Measurements from ENCODE around the gene MS4A1.
"Not testable (repeated sequence)": the region's sequence is repeated elsewhere in the genome, so short reads cannot be mapped to it uniquely, and the experiment has no call there.

Gene MS4A1

DNA sequence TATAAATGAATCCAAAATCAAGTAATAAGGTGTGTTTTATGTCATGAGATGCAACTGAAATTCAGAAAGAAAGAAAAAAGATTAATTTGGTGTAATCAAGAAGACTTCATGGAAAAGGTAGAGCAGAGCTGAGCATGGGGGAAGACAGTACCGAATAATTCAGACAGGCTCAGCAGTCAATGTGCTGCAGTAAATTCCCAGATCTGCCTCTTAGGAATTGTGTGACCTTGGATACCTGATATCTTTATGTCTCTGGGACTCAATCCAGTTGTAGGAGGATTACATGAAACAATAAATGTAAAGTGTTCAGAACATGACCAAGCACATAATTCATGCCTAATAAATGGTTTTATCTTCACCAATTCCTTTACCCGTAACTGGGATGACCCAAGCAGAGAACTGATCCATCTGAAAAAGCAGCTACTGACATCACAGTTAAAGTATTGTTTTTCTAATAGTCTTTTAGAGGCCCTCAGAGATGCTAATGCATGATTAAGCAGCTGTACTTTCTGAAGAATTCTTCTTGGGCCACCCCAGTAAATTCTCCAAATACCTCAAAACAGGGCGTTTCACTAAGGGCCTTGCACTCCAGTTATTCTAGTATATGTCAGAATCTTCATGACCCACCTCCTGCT is 44.7 kb downstream of the MS4A1 start:
- Histone ChIP-seq H3K4me3 (no peak overlapping the region), H3K27ac (no peak overlapping the region)

GRCh38 chr11:60502221-60502775 is 46.7 kb downstream of the MS4A1 start:
- no peak overlapping the region for H3K4me3 ChIP-seq
- H3K27ac ChIP-seq = no peak overlapping the region

- H3K4me3 ChIP-seq = no peak overlapping the region
Measured at GRCh38 chr11:60504219-60504905, 48.7 kb downstream of the MS4A1 start.

GRCh38 chr11:60509609-60510008 is 54.0 kb downstream of the MS4A1 start:
- H3K4me3 ChIP-seq, H3K27ac ChIP-seq: not testable (repeated sequence)

More at GRCh38 chr11:60504219-60504905, 48.7 kb downstream of the MS4A1 start:
- no peak overlapping the region for H3K27ac ChIP-seq

DNA sequence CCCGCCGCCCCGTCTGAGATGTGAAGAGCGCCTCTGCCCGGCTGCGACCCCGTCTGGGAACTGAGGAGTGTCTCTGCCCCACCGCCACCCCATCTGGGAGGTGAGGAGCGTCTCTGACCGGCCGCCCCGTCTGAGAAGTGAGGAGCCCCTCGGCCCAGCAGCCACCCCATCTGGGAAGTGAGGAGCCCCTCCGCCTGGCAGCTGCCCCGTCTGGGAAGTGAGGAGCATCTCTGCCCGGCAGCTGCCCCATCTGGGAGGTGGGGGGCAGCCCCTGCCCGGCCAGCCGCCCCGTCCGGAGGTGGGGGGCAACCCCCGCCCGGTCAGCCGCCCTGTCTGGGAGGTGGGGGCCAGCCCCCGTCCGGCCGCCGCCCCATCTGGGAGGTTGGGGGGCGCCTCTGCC is 54.6 kb downstream of the MS4A1 start:
- H3K27ac ChIP-seq, H3K4me3 ChIP-seq: not testable (repeated sequence)

DNA sequence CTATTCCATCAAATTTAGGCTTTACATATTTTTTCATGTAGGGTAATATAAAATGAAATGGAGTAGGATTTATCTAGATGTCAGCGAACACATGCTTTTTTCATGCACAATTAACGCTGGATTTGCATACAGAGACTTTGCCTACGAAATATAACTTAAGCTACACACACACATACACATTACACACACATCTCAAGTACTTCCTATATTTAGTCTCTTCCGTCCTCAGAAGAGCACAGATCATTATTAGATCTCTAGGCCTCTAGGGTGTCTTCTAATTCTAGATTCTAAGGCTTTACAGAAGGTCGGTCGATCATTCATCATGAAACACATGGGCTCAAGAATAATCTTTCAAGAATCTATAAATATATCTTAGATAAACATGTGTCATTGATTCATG is 55.7 kb downstream of the MS4A1 start:
- H3K4me3 ChIP-seq = no peak overlapping the region
- H3K27ac ChIP-seq = no peak overlapping the region

DNA sequence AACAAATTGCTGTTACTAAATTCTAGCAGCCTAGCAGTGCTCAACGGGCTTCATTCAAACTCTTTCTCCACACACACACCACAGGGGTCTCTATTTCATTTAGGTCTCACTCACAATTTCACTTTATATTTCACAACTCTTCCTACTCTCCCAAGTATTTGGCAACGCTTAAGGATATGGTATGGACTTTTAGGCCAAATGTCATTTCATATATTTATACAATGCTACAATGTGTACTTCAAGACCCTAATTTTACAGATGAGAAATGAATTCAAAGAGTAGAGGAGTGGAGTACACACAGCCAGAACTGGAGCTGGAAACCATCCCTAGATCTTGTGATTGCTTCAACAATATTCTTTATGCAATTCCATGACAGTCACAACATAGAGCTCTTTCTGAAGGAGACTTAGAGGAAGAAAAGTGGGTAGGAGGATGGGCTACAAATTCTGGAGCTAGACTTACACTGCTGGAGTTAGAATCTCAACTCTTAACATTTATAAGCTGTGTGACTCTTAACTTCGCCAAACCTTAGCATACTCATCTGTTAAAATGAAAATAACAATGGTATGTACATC is 57.1 kb downstream of the MS4A1 start:
- no peak overlapping the region for H3K4me3 ChIP-seq
- H3K27ac ChIP-seq = no peak overlapping the region

DNA sequence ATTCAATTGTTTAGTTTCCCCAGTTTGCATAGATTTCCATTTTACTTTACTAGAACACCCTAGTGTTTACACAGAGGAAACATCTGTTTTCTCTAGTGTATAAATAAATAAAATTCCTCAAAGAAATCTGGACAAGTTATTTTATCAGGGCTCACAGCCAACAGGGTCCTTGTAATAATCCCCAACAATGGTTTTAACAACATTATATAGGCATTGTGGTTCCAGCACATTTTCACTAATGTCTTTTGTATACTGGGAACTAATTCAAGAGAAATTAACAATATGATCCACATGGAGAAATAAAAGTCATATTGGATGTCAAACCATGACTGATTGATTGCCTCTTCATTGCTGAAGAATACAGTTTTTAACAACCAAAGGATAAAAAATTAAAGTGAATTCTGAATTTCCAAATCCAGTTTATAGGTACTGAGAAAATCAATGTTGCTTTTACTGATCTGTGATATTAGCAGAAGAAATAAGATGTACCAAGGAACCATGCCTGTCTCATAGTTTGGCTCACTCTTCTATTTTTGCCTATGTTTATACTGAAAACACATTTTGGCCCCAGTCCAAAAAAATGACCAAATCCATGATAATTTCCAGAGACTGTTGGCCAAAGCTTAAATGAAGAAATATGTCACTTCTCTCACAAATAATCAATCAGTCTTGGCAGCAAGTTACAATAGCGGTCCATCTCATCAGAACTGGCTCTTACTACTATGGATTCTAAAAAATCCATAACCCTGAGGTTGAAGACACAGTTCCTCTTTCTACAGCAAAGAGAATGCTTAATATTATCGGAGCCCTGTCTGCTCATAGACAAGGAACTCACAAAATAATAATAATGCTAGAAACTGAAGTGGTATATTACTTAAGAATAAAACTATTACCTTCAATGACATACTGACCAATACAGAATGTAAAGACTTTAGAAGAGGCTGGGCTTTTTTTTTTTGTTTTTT is 58.1 kb downstream of the MS4A1 start:
- H3K4me3 ChIP-seq = no peak overlapping the region
- H3K27ac ChIP-seq = no peak overlapping the region

GRCh38 chr11:60515144-60515855 is 59.7 kb downstream of the MS4A1 start, which contains the start of gene MS4A13:
MS4A13 (plus strand) TSS chr11:60515392; CDS start chr11:60518084, 2,692 bp downstream.
- no peak within 1 kb of the TSS for H3K27ac ChIP-seq
- H3K4me3 ChIP-seq = no peak within 1 kb of the TSS
